KOPT-K1 (cell line): ENCODE data around the gene CRY2.

Source experiments
- H3K27ac ChIP-seq: fragments of 200-600 bp; sonication (generic); 2 replicates; pipeline ENCODE4 v1.5.1; 2016; ENCODE audit warnings: antibody characterized with exemption, mild to moderate bottlenecking, low read depth, low read length; ENCODE audit not compliant: poor library complexity, severe bottlenecking
- H3K36me3 ChIP-seq: fragments of 200-600 bp; sonication (generic); 2 replicates; pipeline ENCODE4 v1.5.1; 2017; ENCODE audit warnings: antibody characterized with exemption, mild to moderate bottlenecking, low read length, moderate library complexity; ENCODE audit not compliant: insufficient read depth
- H3K9me3 ChIP-seq: fragments of 200-600 bp; sonication (generic); 2 replicates; pipeline ENCODE4 v1.5.1; 2017; ENCODE audit warnings: antibody characterized with exemption, low read length, mild to moderate bottlenecking; ENCODE audit not compliant: insufficient read depth, poor library complexity, severe bottlenecking

CRY2 gene

DNA sequence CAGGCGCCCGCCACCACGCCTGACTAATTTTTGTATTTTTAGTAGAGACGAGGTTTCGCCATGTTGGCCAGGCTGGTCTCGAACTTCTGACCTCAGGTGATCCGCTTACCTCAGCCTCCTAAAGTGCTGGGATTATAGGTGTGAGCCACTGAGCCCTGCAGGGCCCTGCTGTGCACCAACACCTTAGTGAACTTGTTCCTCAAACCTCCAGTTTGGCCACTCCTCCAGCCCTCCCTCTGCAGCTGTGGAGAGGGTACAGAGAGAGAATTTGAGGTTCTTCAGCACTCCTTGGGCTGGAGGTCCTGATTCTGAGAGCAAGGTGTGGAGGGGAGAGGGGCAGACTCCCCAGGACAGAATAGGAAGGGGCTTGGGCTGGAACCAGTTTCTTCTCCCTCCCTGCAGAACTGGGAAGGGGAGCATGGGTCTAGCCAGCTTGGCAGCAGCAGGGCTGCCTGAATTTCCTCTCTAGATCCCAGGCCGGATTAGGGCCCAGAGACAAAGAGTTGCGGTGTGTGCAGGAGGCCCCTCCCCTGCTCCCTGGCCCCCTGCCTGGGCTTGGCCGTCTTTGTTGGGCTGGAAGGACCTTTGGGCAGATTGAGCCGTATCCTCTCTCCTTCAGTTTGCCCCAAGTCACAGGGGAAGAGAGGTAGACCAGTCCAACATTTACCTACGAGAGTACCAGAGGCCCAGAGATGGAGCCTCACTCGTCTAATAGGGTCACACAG is 72.7 kb downstream of the CRY2 start:
- H3K9me3 ChIP-seq = no peaks in the 10 kb centered on the region
- H3K27ac ChIP-seq = no peak overlapping the region
- H3K36me3 ChIP-seq = peaks cover 13% of the 10 kb centered on the region; the same call in 1 of the 2 replicates

DNA sequence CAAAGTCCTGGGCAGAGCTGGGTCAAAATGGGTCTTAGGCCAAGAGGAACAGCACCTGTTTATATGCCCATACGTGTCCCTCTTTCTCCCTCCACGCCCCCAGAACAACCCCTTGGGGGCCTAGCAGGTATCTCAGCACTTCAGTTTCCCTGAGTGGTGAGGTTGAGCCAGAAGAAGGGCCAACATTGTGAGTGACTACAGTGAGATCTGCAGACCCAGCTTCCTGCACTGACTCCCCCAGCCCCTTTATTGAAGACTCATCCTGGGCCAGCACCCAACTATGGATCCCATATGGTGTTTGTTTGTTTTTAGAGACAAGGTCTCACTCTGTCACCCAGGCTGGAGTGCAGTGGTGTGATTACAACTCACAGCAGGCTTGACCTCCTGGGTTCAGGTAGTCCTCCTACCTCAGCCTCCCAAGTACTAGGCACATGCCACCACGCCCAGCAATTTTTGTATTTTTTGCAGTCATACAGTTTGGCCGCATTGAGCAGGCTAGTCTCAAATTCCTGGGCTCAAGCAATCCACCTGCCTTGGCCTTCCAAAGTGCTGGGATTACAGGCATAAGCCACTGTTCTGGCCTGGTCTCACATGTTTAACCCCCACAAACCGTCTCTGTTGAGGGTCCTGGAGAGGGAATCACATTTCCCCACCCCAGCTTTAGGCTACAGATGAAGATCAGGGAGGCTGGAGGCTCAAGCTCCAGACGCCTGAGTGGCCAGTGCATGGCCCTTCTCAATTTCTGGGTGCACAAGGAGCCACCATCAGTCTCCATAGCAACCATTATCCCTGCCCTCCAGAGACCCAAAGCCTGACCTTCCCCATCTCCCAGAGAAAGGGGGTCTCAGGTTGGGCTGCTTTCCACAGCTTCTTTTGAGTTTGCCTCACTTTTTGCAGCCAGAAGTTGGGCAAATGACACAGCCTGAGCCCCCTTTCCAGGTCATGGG is 73.5 kb downstream of the CRY2 start:
- Histone ChIP-seq H3K36me3 (peaks cover 5% of the 10 kb centered on the region; the same call in 1 of the 2 replicates), H3K27ac (no peak overlapping the region), H3K9me3 (no peaks in the 10 kb centered on the region)

DNA sequence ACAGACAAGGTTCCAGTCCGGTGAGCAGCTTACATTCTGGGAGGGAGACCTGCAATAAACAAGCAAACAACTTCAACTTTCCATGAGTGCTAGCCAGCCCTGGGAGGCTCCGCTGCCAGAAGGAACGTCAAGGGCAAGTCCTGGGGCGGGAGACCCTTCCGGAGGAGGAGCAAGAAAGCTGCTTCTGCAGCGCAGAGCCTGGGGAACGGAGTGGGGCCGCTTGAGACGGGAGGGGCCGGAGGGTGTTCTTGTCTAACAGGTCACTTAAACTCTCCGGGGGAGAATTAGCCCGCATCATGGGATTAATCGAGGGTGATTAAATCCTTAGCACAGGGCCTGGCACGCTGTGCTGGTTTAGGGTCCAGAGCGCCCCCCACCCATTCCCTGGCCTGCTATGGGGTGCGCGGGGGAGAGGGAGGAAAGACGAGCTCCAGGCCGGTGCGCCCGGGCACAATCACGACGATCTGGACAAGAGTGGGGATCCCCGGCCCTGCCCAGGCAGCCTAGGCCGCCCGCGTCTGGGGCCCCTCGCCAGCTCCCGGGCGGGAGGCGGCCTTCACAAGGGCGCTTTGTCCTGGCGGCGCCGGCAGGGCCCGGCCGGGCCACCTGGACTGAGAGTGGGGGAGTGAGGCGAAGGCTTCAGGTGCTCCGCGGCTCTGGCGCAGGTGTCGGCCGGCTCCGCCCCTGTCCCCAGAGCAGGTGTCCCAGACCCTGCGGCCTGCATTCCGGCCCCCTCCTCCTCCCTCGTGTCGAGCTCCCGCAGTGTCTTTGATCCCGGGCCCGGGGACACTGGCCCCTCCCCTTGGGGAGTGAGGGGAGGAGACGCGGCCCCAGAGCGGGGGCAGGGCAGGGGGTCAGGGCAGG is 74.5 kb downstream of the CRY2 start:
- Histone ChIP-seq H3K9me3 (no peaks in the 10 kb centered on the region), H3K36me3 (no peaks in the 10 kb centered on the region), H3K27ac (no peak overlapping the region)

DNA sequence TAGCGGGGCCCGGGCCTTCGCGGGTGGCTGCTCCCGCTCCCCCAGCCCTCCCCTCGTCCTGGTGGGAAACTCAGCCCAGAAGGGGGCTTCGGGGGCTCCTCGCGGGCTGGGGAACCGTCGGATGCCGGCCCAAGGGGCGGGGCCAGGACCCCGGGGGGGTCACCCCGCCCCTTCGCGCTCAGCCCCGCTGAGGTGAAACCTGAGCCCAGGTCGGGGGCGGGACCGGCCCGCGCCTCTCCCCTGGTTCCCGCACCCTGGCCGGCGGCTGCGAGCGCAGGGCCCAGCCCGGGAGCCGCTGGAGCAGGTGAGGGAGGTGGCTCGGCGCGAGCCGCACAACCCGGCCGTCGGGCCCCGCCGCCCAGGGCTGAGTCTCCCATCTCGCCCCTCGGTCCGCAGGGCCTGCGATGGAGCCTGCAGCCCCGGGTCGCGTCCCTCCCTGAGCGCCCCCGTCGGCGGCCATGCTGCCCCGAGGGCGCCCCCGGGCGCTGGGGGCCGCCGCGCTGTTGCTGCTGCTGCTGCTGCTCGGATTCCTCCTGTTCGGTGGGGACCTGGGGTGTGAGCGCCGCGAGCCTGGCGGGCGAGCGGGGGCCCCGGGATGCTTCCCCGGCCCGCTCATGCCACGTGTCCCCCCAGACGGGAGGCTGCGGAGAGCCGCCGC is 75.3 kb downstream of the CRY2 start, which contains the start of gene LARGE2:
LARGE2 (plus strand) TSS at position 232 of the 658 bp plus-strand sequence; CDS start at position 459, 227 bp downstream.
- no peak within 1 kb of the TSS for H3K27ac ChIP-seq
- no peaks in the 10 kb centered on the region for H3K9me3 ChIP-seq
- no peaks in the 10 kb centered on the region for H3K36me3 ChIP-seq

DNA sequence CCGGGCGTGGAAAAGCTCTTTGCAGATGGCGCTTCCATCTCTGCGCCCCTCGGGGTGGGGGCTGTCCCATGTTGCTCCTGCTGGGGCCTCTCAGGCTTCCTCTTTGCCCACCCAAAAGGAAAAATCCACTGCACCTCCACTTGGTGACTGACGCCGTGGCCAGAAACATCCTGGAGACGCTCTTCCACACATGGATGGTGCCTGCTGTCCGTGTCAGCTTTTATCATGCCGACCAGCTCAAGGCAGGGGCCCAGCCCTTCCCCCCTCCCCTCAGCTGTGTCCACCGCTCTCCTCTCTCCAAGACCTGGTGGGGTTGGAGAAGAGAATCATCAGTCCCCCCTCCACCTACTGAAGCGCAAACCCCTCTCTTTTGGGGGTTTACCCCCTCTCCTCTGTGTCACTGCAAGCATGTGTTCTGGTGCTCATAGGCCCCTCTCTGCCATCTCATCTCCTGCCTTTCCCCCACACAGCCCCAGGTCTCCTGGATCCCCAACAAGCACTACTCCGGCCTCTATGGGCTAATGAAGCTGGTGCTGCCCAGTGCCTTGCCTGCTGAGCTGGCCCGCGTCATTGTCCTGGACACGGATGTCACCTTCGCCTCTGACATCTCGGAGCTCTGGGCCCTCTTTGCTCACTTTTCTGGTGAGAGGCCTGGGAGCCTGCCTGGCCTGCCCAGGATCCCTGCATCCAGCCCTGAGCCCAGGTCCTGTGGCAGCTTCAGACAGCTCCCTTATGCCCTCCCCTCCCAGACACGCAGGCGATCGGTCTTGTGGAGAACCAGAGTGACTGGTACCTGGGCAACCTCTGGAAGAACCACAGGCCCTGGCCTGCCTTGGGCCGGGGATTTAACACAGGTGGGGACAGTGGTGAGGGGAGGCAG is 77.0 kb downstream of the CRY2 start:
- no peaks in the 10 kb centered on the region for H3K9me3 ChIP-seq
- no peaks in the 10 kb centered on the region for H3K36me3 ChIP-seq
- no peak overlapping the region for H3K27ac ChIP-seq

DNA sequence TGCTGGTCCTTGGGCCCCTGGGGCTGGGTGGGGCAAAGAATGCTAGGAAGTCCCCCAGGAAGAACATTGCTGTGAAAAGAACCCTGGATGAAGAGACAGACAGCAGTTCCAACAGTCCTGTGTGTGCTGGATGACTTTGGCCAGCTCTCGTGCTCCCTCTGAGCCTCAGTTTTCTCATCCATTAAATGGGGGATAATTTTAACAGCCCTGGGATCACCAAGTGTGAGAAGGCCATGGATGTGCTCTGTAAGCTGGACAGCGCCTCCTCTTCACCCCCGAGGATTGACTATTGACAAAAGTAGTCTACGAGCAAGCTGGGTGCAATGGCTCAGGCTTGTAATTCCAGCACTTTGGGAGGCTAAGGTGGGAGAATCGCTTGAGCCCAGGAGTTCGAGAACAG is 77.7 kb downstream of the CRY2 start:
- H3K27ac ChIP-seq = no peak overlapping the region
- H3K36me3 ChIP-seq = no peaks in the 10 kb centered on the region
- no peaks in the 10 kb centered on the region for H3K9me3 ChIP-seq

DNA sequence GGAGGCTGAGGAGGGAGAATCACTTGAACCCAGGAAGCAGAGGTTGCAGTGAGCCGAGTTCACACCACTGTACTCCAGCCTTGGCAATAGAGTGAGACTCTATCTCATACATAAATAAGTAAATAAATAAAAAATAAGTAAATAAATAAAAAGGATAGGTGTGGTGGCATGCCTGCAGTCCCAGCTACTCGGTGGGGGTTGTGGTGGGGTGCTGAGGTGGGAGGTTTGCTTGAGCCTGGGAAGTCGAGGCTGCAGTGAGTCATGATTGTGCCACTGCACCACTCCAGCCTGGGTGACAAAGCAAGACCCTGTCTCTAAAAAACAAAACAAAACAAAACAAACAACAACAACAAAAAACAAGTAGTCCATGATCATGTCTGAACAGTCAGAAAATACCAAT is 78.3 kb downstream of the CRY2 start:
- no peak overlapping the region for H3K27ac ChIP-seq
- no peaks in the 10 kb centered on the region for H3K9me3 ChIP-seq
- no peaks in the 10 kb centered on the region for H3K36me3 ChIP-seq

DNA sequence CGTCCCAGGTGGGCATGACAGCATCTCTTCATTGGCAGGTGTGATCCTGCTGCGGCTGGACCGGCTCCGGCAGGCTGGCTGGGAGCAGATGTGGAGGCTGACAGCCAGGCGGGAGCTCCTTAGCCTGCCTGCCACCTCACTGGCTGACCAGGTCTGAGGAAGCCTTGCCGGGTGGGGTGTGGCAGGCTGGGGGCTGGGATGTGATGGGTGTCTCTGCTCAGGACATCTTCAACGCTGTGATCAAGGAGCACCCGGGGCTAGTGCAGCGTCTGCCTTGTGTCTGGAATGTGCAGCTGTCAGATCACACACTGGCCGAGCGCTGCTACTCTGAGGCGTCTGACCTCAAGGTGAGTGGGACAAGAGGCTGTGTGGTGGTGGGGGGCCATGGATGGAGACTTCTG is 78.7 kb downstream of the CRY2 start:
- Histone ChIP-seq H3K9me3 (no peaks in the 10 kb centered on the region), H3K36me3 (no peaks in the 10 kb centered on the region), H3K27ac (no peak overlapping the region)

DNA sequence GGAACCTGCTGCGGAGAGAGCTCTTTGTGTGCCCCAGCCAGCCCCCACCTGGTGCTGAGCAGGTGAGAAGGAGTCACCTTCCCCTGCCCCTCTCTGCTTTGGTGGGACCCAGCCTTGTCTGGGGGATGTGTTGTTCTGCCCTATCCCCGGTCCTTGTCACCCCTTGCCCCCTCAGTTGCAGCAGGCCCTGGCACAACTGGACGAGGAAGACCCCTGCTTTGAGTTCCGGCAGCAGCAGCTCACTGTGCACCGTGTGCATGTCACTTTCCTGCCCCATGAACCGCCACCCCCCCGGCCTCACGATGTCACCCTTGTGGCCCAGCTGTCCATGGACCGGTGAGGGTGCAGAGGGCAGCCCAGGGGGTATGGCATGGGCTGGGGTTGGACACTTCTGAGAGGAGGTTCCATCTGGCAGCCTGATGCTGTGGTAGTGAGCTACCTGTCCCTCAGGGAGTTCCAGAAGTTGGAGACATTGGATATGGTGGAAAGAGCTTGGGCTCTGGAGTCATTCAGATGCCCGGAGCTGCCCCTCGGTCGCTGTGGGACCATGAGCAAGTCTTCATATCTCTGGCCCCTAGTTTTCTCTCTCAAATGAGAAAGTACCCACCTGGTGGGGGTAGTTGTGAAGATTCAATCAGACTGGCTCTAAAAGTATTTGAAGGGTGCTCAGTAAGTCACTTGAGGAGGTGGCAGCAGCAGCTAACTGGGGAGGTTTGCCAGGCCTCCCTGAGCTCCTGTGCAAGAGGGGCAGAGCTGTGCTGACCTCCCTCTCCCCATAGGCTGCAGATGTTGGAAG is 79.5 kb downstream of the CRY2 start:
- H3K9me3 ChIP-seq = no peaks in the 10 kb centered on the region
- H3K36me3 ChIP-seq = no peaks in the 10 kb centered on the region
- peak overlapping the region; percentile 20 for H3K27ac ChIP-seq

DNA sequence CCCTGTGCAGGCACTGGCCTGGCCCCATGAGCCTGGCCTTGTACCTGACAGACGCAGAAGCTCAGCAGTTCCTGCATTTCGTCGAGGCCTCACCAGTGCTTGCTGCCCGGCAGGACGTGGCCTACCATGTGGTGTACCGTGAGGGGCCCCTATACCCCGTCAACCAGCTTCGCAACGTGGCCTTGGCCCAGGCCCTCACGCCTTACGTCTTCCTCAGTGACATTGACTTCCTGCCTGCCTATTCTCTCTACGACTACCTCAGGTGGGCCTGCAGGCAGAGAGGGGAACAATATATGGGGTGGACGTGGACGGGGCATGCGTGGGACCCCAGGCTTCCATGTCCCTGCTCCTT is 80.0 kb downstream of the CRY2 start:
- Histone ChIP-seq H3K27ac (peak overlapping the region; percentile 20), H3K36me3 (peaks cover 5% of the 10 kb centered on the region; the same call in 1 of the 2 replicates), H3K9me3 (no peaks in the 10 kb centered on the region)

DNA sequence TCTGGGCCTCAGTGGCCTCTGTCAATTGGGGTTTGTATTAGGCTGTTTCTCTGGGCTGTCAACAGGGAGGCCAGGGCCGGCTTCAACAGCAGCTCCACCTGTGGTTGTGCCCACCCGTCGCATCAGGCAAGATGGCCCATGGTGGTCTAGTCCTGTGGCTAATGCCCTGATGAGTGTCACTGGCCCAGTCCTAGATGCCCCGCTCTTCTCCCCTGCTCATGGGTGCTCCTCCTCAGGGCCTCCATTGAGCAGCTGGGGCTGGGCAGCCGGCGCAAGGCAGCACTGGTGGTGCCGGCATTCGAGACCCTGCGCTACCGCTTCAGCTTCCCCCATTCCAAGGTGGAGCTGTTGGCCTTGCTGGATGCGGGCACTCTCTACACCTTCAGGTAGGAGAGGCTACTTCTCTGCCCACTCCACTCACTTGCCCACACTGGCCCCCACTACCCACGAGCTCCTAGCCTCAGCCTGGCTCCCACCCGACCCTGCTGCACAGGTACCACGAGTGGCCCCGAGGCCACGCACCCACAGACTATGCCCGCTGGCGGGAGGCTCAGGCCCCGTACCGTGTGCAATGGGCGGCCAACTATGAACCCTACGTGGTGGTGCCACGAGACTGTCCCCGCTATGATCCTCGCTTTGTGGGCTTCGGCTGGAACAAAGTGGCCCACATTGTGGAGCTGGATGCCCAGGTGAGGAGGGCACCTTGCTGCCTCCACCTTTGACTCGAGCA is 80.6 kb downstream of the CRY2 start:
- Histone ChIP-seq H3K9me3 (no peaks in the 10 kb centered on the region), H3K27ac (no peak overlapping the region), H3K36me3 (peaks cover 6% of the 10 kb centered on the region; the same call in 1 of the 2 replicates)

DNA sequence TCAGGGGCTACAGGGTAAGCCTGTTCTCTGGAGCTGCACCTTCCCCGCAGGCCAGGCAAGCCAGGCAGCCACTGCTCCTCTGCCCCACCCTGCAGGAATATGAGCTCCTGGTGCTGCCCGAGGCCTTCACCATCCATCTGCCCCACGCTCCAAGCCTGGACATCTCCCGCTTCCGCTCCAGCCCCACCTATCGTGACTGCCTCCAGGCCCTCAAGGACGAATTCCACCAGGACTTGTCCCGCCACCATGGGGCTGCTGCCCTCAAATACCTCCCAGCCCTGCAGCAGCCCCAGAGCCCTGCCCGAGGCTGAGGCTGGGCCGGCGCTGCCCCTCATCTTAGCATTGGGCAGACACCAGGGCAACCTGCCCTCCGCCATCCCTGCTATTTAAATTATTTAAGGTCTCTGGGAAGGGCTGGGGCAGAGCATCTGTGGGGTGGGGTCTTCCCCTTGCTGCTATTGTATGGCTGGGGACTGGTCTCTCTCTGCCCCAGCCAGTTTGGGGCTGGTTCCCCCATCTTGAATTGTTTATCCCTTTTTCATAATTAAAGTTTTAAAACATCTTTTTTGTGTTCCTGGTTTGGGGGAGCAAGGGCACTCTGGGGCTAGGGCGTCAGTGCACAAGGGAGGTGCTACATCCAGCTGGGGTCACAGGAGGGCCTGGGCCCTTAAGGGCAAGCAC is 81.4 kb downstream of the CRY2 start:
- peaks cover 13% of the 10 kb centered on the region for H3K36me3 ChIP-seq
- no peaks in the 10 kb centered on the region for H3K9me3 ChIP-seq
- H3K27ac ChIP-seq = no peak overlapping the region
